HepG2 (cell line): ENCODE measurements around the gene SLC25A18. TPM values are rescaled to one million over a fixed set of nuclear protein-coding genes. Genes with fewer than 3 reads are reported as not detected.
A peak's percentile ranks its signal among the peaks of the same experiment; 100 is the strongest.

Experiments
- EZH2 ChIP-seq: conservative IDR thresholded peaks from 2 replicates; pipeline ENCODE4 v1.6.1; 2012; ENCODE audit warnings: mild to moderate bottlenecking, low read depth, low read length, moderate library complexity
- HMGXB3 ChIP-seq: sonication (generic); formaldehyde crosslinking; IDR thresholded peaks from 2 replicates; pipeline ENCODE4 v1.4.0; 2020; ENCODE audit warnings: missing genetic modification reagents, borderline replicate concordance
- HOXA5 ChIP-seq: sonication (generic); formaldehyde crosslinking; IDR thresholded peaks from 2 replicates; pipeline ENCODE4 v1.4.0; 2020; ENCODE audit warnings: missing genetic modification reagents
- KLF9 ChIP-seq: IDR thresholded peaks from 2 replicates; pipeline ENCODE4 v1.6.1; 2016; ENCODE audit warnings: low read depth
- RAD21 ChIP-seq: fragments of 450-650 bp; formaldehyde crosslinking; IDR thresholded peaks from 2 replicates; pipeline ENCODE4 v1.5.0; 2020; ENCODE audit warnings: mild to moderate bottlenecking
- RAD51 ChIP-seq: fragments of 450-650 bp; IDR thresholded peaks from 2 replicates; pipeline ENCODE4 v1.6.1; 2016; ENCODE audit warnings: borderline replicate concordance
- RFX5 ChIP-seq: IDR thresholded peaks from 2 replicates; pipeline ENCODE4 v1.6.1; 2011; ENCODE audit warnings: low read depth, low read length, improper control_type of control experiment
- THAP11 ChIP-seq: IDR thresholded peaks from 2 replicates; pipeline ENCODE4 v1.6.1; 2016; ENCODE audit warnings: missing biosample characterization, missing genetic modification reagents
- ZHX1 ChIP-seq: sonication (generic); formaldehyde crosslinking; IDR thresholded peaks from 2 replicates; pipeline ENCODE4 v1.8.1; 2022; ENCODE audit warnings: low read depth, mild to moderate bottlenecking, missing genetic modification reagents
- ZNF143 ChIP-seq: sonication (generic); formaldehyde crosslinking; IDR thresholded peaks from 2 replicates; pipeline ENCODE4 v1.4.0; 2020; ENCODE audit warnings: missing genetic modification reagents
- ZNF335 ChIP-seq: sonication (generic); formaldehyde crosslinking; IDR thresholded peaks from 2 replicates; pipeline ENCODE4 v1.4.0; 2020; ENCODE audit warnings: missing genetic modification reagents
- ZNF552 ChIP-seq: sonication (generic); formaldehyde crosslinking; IDR thresholded peaks from 2 replicates; pipeline ENCODE4 v1.9.0; 2022; ENCODE audit warnings: missing genetic modification reagents, mild to moderate bottlenecking, borderline replicate concordance
- polyA plus RNA-seq, 8 experiments: library from polyadenylated mRNA; depleted of rRNA in 3 of 8; stranded (reverse) in 7 of 8; unstranded in 1 of 8; fragments of >200 nt; fragmentation: Illumina TruSeq in 4 of 8; extraction: Trizol in 4 of 8; gene quantifications; 2 replicates each; pipeline versions ENCODE4 v1.2.1 to v1.2.3, GENCODE V29; 2011 to 2016; ENCODE audit warnings: low read depth in 4 of 8, missing spikeins in 1 of 8, mixed read lengths in 1 of 8; ENCODE audit not compliant: insufficient read depth in 1 of 8
- total RNA-seq, 5 experiments: library from RNA; depleted of rRNA; stranded (reverse); fragments of >200 nt; fragmentation: Illumina TruSeq; extraction: Trizol; gene quantifications; 2 replicates each; pipeline ENCODE4 v1.2.3, GENCODE V29; 2016; ENCODE audit warnings: low read depth in 1 of 5
- TF ChIP-seq, protein P1 (sequence below): sonication (generic); formaldehyde crosslinking; conservative IDR thresholded peaks from 2 replicates; pipeline ENCODE4 v1.8.0; 2022; ENCODE audit warnings: mild to moderate bottlenecking, moderate library complexity, missing genetic modification reagents
- TF ChIP-seq, protein P2 (sequence below): sonication (generic); formaldehyde crosslinking; IDR thresholded peaks from 2 replicates; pipeline ENCODE4 v1.4.0; 2020; ENCODE audit warnings: missing genetic modification reagents
- TF ChIP-seq, protein P3 (sequence below): sonication (generic); formaldehyde crosslinking; IDR thresholded peaks from 2 replicates; pipeline ENCODE4 v1.4.0; 2020; ENCODE audit warnings: missing genetic modification reagents

The SLC25A18 gene
- total and polyA plus RNA-seq, 2 of the 13 experiments (the other 11 are each of a cell fraction or from before 2014, with no cell fraction given), result 0.28 to 0.75 TPM

DNA sequence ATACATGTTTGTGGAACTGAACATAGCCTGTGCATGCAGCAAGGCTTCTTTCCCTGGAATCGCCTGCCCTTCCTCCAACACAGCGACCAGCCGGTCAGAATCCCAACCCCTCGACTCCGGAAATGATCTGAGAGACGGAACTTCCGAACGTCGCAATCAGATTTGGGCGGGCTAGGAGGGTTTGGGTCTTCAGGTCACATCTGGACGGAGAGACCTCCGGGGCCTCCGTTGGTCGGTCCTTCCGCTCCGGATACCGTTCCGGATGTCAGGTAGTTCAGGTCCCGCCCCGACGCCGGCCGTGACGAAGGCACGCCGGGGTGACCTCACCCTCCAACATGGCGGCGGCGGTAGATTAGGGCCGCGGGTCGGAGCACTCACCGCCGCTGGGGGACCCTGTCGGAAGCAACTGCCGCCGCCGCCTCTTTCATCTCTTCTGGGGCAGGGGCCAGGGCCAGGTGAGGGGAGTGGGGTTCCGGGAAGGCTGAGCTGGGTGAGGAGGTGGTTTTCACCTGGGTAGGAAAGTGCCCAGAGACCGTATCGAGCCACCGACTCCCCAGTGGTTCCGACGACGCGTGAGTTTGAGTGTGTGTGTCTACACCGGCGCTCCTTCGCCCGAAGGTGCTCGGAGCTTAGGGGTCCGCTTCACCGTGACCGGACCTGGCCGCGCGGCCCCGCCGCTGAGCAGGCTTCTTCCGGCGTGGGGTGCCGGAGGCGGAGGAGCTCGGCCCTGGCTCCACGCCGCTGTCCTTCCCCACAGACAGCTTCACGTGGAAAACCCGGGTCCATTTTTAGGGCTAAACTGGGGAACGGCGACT is 75.3 kb downstream of the SLC25A18 start, which contains the start of gene BCL2L13 (continued):
- TF ChIP-seq, protein P1, sequence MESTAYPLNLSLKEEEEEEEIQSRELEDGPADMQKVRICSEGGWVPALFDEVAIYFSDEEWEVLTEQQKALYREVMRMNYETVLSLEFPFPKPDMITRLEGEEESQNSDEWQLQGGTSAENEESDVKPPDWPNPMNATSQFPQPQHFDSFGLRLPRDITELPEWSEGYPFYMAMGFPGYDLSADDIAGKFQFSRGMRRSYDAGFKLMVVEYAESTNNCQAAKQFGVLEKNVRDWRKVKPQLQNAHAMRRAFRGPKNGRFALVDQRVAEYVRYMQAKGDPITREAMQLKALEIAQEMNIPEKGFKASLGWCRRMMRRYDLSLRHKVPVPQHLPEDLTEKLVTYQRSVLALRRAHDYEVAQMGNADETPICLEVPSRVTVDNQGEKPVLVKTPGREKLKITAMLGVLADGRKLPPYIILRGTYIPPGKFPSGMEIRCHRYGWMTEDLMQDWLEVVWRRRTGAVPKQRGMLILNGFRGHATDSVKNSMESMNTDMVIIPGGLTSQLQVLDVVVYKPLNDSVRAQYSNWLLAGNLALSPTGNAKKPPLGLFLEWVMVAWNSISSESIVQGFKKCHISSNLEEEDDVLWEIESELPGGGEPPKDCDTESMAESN (CRISPR knock-in tag), result peak; percentile 86
- TF ChIP-seq ZNF143 (CRISPR knock-in tag) (no peak), ZNF552 (CRISPR knock-in tag) (no peak; the same call in 1 of the 2 replicates), ZHX1 (CRISPR knock-in tag) (peak; percentile 81; the same call in 1 of the 2 replicates), ZNF335 (CRISPR knock-in tag) (peak; percentile 50; the same call in 1 of the 2 replicates), THAP11 (CRISPR knock-in tag) (peak; percentile 87), KLF9 (CRISPR knock-in tag) (peak; percentile 56; the same call in 1 of the 2 replicates), HOXA5 (CRISPR knock-in tag) (no peak; the same call in 1 of the 2 replicates), RAD51 (no peak), RFX5 (no peak; the same call in 1 of the 2 replicates), EZH2 (no peak), HMGXB3 (peak; percentile 39; the same call in 1 of the 2 replicates), RAD21 (CRISPR knock-in tag) (no peak)
- TF ChIP-seq, protein P2, sequence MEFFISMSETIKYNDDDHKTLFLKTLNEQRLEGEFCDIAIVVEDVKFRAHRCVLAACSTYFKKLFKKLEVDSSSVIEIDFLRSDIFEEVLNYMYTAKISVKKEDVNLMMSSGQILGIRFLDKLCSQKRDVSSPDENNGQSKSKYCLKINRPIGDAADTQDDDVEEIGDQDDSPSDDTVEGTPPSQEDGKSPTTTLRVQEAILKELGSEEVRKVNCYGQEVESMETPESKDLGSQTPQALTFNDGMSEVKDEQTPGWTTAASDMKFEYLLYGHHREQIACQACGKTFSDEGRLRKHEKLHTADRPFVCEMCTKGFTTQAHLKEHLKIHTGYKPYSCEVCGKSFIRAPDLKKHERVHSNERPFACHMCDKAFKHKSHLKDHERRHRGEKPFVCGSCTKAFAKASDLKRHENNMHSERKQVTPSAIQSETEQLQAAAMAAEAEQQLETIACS (CRISPR knock-in tag), result peak; percentile 25; the same call in 1 of the 2 replicates
- TF ChIP-seq, protein P3, sequence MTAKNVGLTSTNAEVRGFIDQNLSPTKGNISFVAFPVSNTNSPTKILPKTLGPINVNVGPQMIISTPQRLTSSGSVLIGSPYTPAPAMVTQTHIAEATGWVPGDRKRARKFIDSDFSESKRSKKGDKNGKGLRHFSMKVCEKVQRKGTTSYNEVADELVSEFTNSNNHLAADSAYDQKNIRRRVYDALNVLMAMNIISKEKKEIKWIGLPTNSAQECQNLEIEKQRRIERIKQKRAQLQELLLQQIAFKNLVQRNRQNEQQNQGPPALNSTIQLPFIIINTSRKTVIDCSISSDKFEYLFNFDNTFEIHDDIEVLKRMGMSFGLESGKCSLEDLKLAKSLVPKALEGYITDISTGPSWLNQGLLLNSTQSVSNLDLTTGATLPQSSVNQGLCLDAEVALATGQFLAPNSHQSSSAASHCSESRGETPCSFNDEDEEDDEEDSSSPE, result peak; percentile 60
